CD4-positive, alpha-beta memory T cell (primary cell): Measurements from ENCODE around the gene SF3B6. TPM values are rescaled to one million over a fixed set of nuclear protein-coding genes. Genes with fewer than 3 reads are reported as not detected.

Source experiments
- CTCF ChIA-PET: fragments of 350-600 bp; sonication (Branson Sonifier 250); formaldehyde crosslinking; loops from one replicate; lab custom pipeline; 2021; ENCODE audit warnings: inconsistent platforms; ENCODE audit not compliant: partially characterized antibody; lab: Charles Lee
- POLR2A ChIA-PET: fragments of 350-600 bp; sonication (Branson Sonifier 250); formaldehyde crosslinking; loops from one replicate; lab custom pipeline; 2021; ENCODE audit not compliant: partially characterized antibody; lab: Charles Lee
- DNase-seq, 5 donors: peaks; one replicate each; pipeline versions ENCODE4 v3.0.0 to v3.0.0-alpha.2; 2020 to 2022; ENCODE audit warnings: mixed read lengths in 1 of 5
- H3K27ac ChIP-seq: one replicate; pipeline ENCODE4 v1.7.0; 2013; ENCODE audit warnings: low read depth, low read length
- H3K27me3 ChIP-seq: 2 replicates; pipeline ENCODE4 v1.7.0; 2013; ENCODE audit warnings: mild to moderate bottlenecking, low read length, moderate library complexity; ENCODE audit not compliant: insufficient read depth
- H3K36me3 ChIP-seq: 2 replicates; pipeline ENCODE4 v1.7.0; 2013; ENCODE audit warnings: mild to moderate bottlenecking, low read length, moderate library complexity; ENCODE audit not compliant: insufficient read depth
- H3K4me1 ChIP-seq: 2 replicates; pipeline ENCODE4 v1.7.0; 2013; ENCODE audit warnings: mild to moderate bottlenecking, low read length, moderate library complexity; ENCODE audit not compliant: insufficient read depth
- H3K4me3 ChIP-seq, 2 donors: one replicate each; pipeline ENCODE4 v1.7.0; 2013; ENCODE audit warnings: low read length in 2 of 2, mild to moderate bottlenecking in 1 of 2
- H3K9me3 ChIP-seq, 2 donors: one replicate each; pipeline ENCODE4 v1.7.0; 2013; ENCODE audit warnings: low read length in 2 of 2, control low read depth in 1 of 2; ENCODE audit not compliant: control insufficient read depth in 1 of 2
- H3K27ac Mint-ChIP-seq, 7 donors: one replicate each; pipeline ENCODE4 v1.8.0; 2020 to 2021; ENCODE audit warnings: mixed read lengths in 7 of 7, mild to moderate bottlenecking in 6 of 7, inconsistent platforms in 3 of 7, moderate library complexity in 3 of 7
- H3K27me3 Mint-ChIP-seq, 2 donors: one replicate each; pipeline ENCODE4 v1.8.0; 2020 to 2021; ENCODE audit warnings: mixed read lengths in 2 of 2
- H3K36me3 Mint-ChIP-seq, 2 donors: one replicate each; pipeline ENCODE4 v1.8.0; 2020 to 2021; ENCODE audit warnings: mixed read lengths in 2 of 2, inconsistent platforms in 1 of 2, mild to moderate bottlenecking in 1 of 2
- H3K4me1 Mint-ChIP-seq, 4 donors: one replicate each; pipeline ENCODE4 v1.8.0; 2020 to 2021; ENCODE audit warnings: mixed read lengths in 4 of 4, mild to moderate bottlenecking in 1 of 4
- H3K4me3 Mint-ChIP-seq, 8 donors: one replicate each; pipeline ENCODE4 v1.8.0; 2020 to 2021; ENCODE audit warnings: mixed read lengths in 8 of 8, mild to moderate bottlenecking in 7 of 8, moderate library complexity in 6 of 8, inconsistent platforms in 3 of 8
- H3K9me3 Mint-ChIP-seq, 8 donors: one replicate each; pipeline ENCODE4 v1.8.0; 2020 to 2021; ENCODE audit warnings: mixed read lengths in 8 of 8, mild to moderate bottlenecking in 5 of 8, inconsistent platforms in 3 of 8, moderate library complexity in 1 of 8
- intact Hi-C: fragments of 100-400 bp; cut with micrococcal nuclease; formaldehyde crosslinking; loops from one replicate; pipeline ENCODE4 v1.15.1; 2023
- polyA plus RNA-seq, 2 donors: library from polyadenylated mRNA; unstranded; fragments of 300-500 nt; fragmentation: Illumina TruSeq; gene quantifications; one replicate each; pipeline ENCODE4 v1.2.3, GENCODE V29; 2021
- total RNA-seq, 2 experiments: library from RNA; stranded (reverse); gene quantifications; one replicate each; pipeline ENCODE4 v1.2.3, GENCODE V29; 2021

SF3B6 gene
- total and polyA plus RNA-seq, 4 experiments from 2014 or later, result 50.0 to 238 (median 118) TPM

- ChIA-PET CTCF (interaction anchor here (0.6 to 2.0 kb wide), 6 partner anchors 8 to 1896 kb away, joined by 3 to 16 read pairs (median 5); partner anchors contain the start of genes ATAD2B, TP53I3 and WDCP), POLR2A (interaction anchor here (0.6 to 3.7 kb wide), 12 partner anchors 8 to 300 kb away, joined by 3 to 124 read pairs (median 10); partner anchors contain the start of genes ATAD2B, FAM228B, FKBP1B and PFN4)
- Mint-ChIP-seq H3K9me3 (no peaks in the 10 kb centered on the region), H3K27me3 (no peaks in the 10 kb centered on the region), H3K27ac (peak overlapping the region; percentile 96 to 100 (median 99)), H3K4me3 (peak overlapping the region; percentile 98 to 100 (median 99)), H3K36me3 (peaks cover 12 to 36% of the 10 kb centered on the region in 2 donors), H3K4me1 (peaks cover 24 to 48% (median 32%) of the 10 kb centered on the region in 4 donors)
- intact Hi-C loops, result loop anchor here (1.0 to 5.0 kb wide), 6 partner anchors 7 to 716 kb away; partner anchors contain the start of genes ATAD2B, CENPO, ITSN2 and PTRHD1
- H3K4me3 ChIP-seq, result peak overlapping the region; percentile 34 to 87
- peaks cover 28% of the 10 kb centered on the region for H3K4me1 ChIP-seq
- H3K36me3 ChIP-seq, result peaks cover 9% of the 10 kb centered on the region
- no peak for DNase-seq
- H3K27me3 ChIP-seq, result no peaks in the 10 kb centered on the region
- no peaks in the 10 kb centered on the region for H3K9me3 ChIP-seq
- peak overlapping the region; percentile 89 for H3K27ac ChIP-seq
Observed at GRCh38 chr2:24076849-24077534, 866 bp upstream of the SF3B6 start.

DNA sequence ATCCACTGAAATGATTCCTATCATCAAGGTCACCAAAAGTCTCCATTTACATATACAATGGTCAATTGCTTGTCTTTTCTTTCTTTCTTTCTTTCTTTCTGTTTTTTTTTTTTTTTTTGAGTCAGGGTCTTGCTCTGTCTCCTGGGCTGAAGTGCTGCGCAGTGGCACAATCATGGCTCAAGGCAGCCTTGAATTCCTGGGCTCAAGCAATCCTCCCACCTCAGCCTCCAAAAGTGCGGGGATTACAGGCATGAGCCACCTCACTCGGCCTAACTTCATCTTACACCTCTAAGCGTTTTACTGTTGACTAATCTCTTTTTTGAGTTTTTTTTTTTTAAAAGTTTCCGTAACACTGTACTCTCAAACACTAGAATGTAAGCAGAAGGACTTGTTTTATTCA lies 867 bp downstream of the SF3B6 start:
- Mint-ChIP-seq H3K36me3 (peaks cover 6 to 39% of the 10 kb centered on the region in 2 donors), H3K27me3 (no peaks in the 10 kb centered on the region), H3K4me3 (peak overlapping the region; percentile 98 to 100 (median 99)), H3K4me1 (peaks cover 24 to 48% (median 32%) of the 10 kb centered on the region in 4 donors), H3K27ac (peak overlapping the region; percentile 96 to 100 (median 99)), H3K9me3 (no peaks in the 10 kb centered on the region)
- POLR2A ChIA-PET, result interaction anchor here (2.4 to 3.7 kb wide), 3 partner anchors 25 to 149 kb away, joined by 15 to 124 read pairs (median 23); partner anchors contain the start of genes ATAD2B, FKBP1B and UBXN2A
- peak overlapping the region; percentile 89 for H3K27ac ChIP-seq
- peak overlapping the region in 1 of 2 donors; percentile 87 for H3K4me3 ChIP-seq
- intact Hi-C loops, result loop anchor here (5.0 kb wide), 1 partner anchor 133 kb away; the partner anchor contains the start of gene UBXN2A
- H3K4me1 ChIP-seq, result peaks cover 28% of the 10 kb centered on the region
- CTCF ChIA-PET, result interaction anchor here (0.7 kb wide), 1 partner anchor 326 kb away, joined by 3 read pairs; no protein-coding TSS in a partner anchor
- H3K27me3 ChIP-seq, result no peaks in the 10 kb centered on the region
- peaks cover 13% of the 10 kb centered on the region for H3K36me3 ChIP-seq
- H3K9me3 ChIP-seq, result no peaks in the 10 kb centered on the region
- no peak for DNase-seq

DNA sequence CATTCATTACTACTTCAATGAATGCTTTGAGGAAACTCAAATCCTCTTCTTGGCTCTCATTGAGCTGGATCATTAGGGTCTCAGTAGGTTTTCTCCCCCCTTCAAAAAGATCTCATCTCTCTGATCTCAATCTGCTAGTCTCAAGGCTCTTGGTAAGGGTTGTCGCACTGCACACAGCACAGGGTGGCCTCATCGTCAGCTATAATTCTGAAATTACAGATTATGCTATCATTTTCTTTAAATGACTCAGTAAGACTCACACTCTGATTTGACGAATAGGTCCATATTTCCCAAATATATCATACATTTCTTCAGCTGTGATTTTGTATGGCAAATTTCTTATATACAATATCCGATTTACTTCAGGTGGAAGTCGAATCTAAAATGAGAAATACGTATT lies 2.3 kb downstream of the SF3B6 start:
- POLR2A ChIA-PET, result interaction anchor here (1.4 kb wide), 1 partner anchor 147 kb away, joined by 6 read pairs; the partner anchor contains the start of gene ATAD2B

DNA sequence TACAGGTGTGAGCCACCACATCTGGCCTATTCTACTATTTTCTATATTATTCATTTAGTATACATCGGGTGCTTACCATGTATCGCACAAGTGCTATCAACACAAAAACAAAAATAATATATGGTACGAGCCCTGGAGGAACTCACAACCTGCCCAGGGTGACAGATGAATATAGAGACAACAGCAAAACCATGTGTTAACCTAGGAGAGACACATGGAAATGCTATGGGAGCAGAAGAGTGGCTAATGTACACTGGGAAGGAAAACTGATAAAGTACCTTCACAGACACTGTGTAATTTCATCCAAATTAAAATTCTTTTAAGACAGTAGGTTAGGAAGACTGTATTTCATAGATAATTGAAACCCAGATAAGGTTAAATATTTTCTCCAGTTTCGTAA lies 3.9 kb downstream of the SF3B6 start:
- Histone ChIP-seq H3K4me1 (peaks cover 20% of the 10 kb centered on the region), H3K36me3 (peaks cover 36% of the 10 kb centered on the region), H3K27ac (no peak overlapping the region), H3K27me3 (no peaks in the 10 kb centered on the region), H3K4me3 (no peak overlapping the region), H3K9me3 (no peaks in the 10 kb centered on the region)
- intact Hi-C loops, result no loop called here
- ChIA-PET POLR2A (no interaction called here), CTCF (interaction anchor here (1.6 to 1.8 kb wide), 2 partner anchors 11 to 145 kb away, joined by 7 read pairs; partner anchors contain the start of gene ATAD2B)
- no peak for DNase-seq
- Mint-ChIP-seq H3K4me3 (no peak overlapping the region), H3K9me3 (no peaks in the 10 kb centered on the region), H3K27me3 (no peaks in the 10 kb centered on the region), H3K27ac (no peak overlapping the region), H3K4me1 (peaks cover 20 to 40% (median 25%) of the 10 kb centered on the region in 4 donors), H3K36me3 (peaks cover 11 to 67% of the 10 kb centered on the region in 2 donors)

More for the DNA sequence above, 2.3 kb downstream of the SF3B6 start:
- Mint-ChIP-seq H3K4me3 (peak overlapping the region in 3 of 8 donors; percentile 17 to 36 (median 32)), H3K27ac (peak overlapping the region in 3 of 7 donors; percentile 3 to 68 (median 42)), H3K9me3 (no peaks in the 10 kb centered on the region), H3K4me1 (peaks cover 24 to 48% (median 34%) of the 10 kb centered on the region in 4 donors), H3K27me3 (no peaks in the 10 kb centered on the region), H3K36me3 (peaks cover 6 to 54% of the 10 kb centered on the region in 2 donors)
- H3K27ac ChIP-seq, result no peak overlapping the region
- CTCF ChIA-PET, result interaction anchor here (0.9 to 1.8 kb wide), 4 partner anchors 10 to 147 kb away, joined by 3 to 7 read pairs (median 7); partner anchors contain the start of genes ATAD2B and TP53I3
- no peaks in the 10 kb centered on the region for H3K9me3 ChIP-seq
- peaks cover 28% of the 10 kb centered on the region for H3K36me3 ChIP-seq
- intact Hi-C loops, result no loop called here
- no peak for DNase-seq
- peaks cover 28% of the 10 kb centered on the region for H3K4me1 ChIP-seq
- no peaks in the 10 kb centered on the region for H3K27me3 ChIP-seq
- H3K4me3 ChIP-seq, result no peak overlapping the region

- H3K36me3 ChIP-seq, result peaks cover 32% of the 10 kb centered on the region
- POLR2A ChIA-PET, result interaction anchor here (2.5 to 2.8 kb wide), 2 partner anchors 11 to 18 kb away, joined by 9 to 15 read pairs; partner anchors contain the start of genes SF3B6 and WDCP
- peaks cover 0 to 5% (median 0%) of the 10 kb centered on the region in 4 donors for H3K4me1 Mint-ChIP-seq
- H3K36me3 Mint-ChIP-seq, result peaks cover 7 to 45% of the 10 kb centered on the region in 2 donors
- H3K27ac Mint-ChIP-seq, result no peak overlapping the region
- intact Hi-C loops, result no loop called here
- CTCF ChIA-PET, result interaction anchor here (1.3 kb wide), 1 partner anchor 138 kb away, joined by 5 read pairs; the partner anchor contains the start of gene ATAD2B
- no peaks in the 10 kb centered on the region for H3K9me3 Mint-ChIP-seq
- peaks cover 0 to 3% of the 10 kb centered on the region in 2 donors for H3K27me3 Mint-ChIP-seq
- H3K27me3 ChIP-seq, result no peaks in the 10 kb centered on the region
- DNase-seq, result no peak
- H3K9me3 ChIP-seq, result no peaks in the 10 kb centered on the region
- H3K4me1 ChIP-seq, result no peaks in the 10 kb centered on the region
- no peak overlapping the region for H3K4me3 Mint-ChIP-seq
- no peak overlapping the region for H3K27ac ChIP-seq
- H3K4me3 ChIP-seq, result no peak overlapping the region
Observed at GRCh38 chr2:24065341-24065740, 10.8 kb downstream of the SF3B6 start.

DNA sequence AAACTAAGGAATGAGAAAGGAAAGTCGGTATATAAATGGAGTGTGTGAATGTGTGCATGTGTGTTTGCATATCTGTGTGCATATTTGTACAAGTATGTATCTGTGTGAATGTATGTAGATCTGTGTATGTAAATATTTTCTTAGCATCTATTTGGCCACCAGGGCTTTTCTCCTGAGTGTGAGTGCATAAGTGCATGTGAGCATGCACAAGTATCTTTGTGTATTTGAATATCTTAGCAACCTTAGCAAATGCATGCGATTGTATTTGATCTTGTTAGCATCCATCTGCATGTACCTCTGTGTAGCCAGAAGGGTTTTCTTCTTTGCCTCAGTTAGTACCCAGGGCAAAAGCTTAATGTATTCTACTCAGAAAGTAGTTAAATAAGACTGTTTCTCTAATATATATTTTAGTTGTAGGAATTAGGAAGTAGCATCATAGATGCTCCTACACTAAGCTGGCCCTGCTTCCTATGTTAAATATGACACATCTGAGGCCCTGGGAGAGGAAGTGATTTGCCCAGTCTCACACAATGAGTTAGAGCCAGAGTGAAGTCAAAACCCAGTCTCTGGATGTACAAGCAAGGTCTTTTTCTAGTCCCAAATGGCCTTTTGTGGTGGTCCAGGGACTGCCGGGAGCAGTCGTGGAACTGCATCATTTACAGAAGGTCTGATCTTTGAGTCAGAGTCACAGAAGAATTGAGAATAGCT lies 17.4 kb downstream of the SF3B6 start:
- peaks cover 0 to 3% of the 10 kb centered on the region in 2 donors for H3K27me3 Mint-ChIP-seq
- H3K27ac Mint-ChIP-seq, result peak overlapping the region in 1 of 7 donors; percentile 43

More for the DNA sequence above, 17.4 kb downstream of the SF3B6 start:
- Histone ChIP-seq H3K27ac (no peak overlapping the region), H3K9me3 (no peaks in the 10 kb centered on the region), H3K4me1 (no peaks in the 10 kb centered on the region), H3K36me3 (no peaks in the 10 kb centered on the region), H3K4me3 (no peak overlapping the region), H3K27me3 (no peaks in the 10 kb centered on the region)
- intact Hi-C loops, result no loop called here
- H3K9me3 Mint-ChIP-seq, result no peaks in the 10 kb centered on the region
- ChIA-PET CTCF (no interaction called here), POLR2A (no interaction called here)
- no peaks in the 10 kb centered on the region for H3K4me1 Mint-ChIP-seq
- H3K4me3 Mint-ChIP-seq, result no peak overlapping the region
- DNase-seq, result no peak
- no peaks in the 10 kb centered on the region for H3K36me3 Mint-ChIP-seq
